SK-N-MC (cell line): Measurements from ENCODE around the gene SLC6A6.

Experiments used
- DNase-seq: peaks from one replicate; pipeline ENCODE4 v3.0.0-alpha.2; 2011; ENCODE audit warnings: low read depth, low spot score
- H3K27ac ChIP-seq: fragments of 200-600 bp; sonication (generic); 2 replicates; pipeline ENCODE4 v1.5.1; 2016; ENCODE audit warnings: mixed run types
- H3K36me3 ChIP-seq: fragments of 200-600 bp; sonication (generic); 2 replicates; pipeline ENCODE4 v1.6.1; 2017; ENCODE audit warnings: antibody characterized with exemption, low read length, mixed read lengths; ENCODE audit not compliant: insufficient read depth
- H3K4me3 ChIP-seq: fragments of 200-600 bp; sonication (generic); 2 replicates; pipeline ENCODE4 v1.5.1; 2016
- H3K9ac ChIP-seq: fragments of 200-600 bp; sonication (generic); 2 replicates; pipeline ENCODE4 v1.8.0; 2017; ENCODE audit warnings: mixed run types, mixed read lengths; ENCODE audit not compliant: insufficient read length
- H3K9me3 ChIP-seq: fragments of 200-600 bp; sonication (generic); 2 replicates; pipeline ENCODE4 v1.6.1; 2017; ENCODE audit warnings: low read depth, mild to moderate bottlenecking, antibody characterized with exemption, low read length, moderate library complexity, mixed read lengths
- EZH2 ChIP-seq: fragments of 200-600 bp; sonication (generic); IDR thresholded peaks from one replicate; pipeline ENCODE4 v1.6.1; 2017; ENCODE audit warnings: antibody characterized with exemption
- FOXP2 ChIP-seq: optimal IDR thresholded peaks from 2 replicates; pipeline ENCODE3; 2011; ENCODE audit warnings: mild to moderate bottlenecking, moderate library complexity; ENCODE audit not compliant: insufficient read depth; ENCODE audit errors: extremely low read length, control extremely low read depth
- POLR2AphosphoS5 ChIP-seq: IDR thresholded peaks from 2 replicates; pipeline ENCODE4 v1.6.1; 2012; ENCODE audit warnings: mild to moderate bottlenecking, low read depth, low read length, borderline replicate concordance

SLC6A6 gene

DNA sequence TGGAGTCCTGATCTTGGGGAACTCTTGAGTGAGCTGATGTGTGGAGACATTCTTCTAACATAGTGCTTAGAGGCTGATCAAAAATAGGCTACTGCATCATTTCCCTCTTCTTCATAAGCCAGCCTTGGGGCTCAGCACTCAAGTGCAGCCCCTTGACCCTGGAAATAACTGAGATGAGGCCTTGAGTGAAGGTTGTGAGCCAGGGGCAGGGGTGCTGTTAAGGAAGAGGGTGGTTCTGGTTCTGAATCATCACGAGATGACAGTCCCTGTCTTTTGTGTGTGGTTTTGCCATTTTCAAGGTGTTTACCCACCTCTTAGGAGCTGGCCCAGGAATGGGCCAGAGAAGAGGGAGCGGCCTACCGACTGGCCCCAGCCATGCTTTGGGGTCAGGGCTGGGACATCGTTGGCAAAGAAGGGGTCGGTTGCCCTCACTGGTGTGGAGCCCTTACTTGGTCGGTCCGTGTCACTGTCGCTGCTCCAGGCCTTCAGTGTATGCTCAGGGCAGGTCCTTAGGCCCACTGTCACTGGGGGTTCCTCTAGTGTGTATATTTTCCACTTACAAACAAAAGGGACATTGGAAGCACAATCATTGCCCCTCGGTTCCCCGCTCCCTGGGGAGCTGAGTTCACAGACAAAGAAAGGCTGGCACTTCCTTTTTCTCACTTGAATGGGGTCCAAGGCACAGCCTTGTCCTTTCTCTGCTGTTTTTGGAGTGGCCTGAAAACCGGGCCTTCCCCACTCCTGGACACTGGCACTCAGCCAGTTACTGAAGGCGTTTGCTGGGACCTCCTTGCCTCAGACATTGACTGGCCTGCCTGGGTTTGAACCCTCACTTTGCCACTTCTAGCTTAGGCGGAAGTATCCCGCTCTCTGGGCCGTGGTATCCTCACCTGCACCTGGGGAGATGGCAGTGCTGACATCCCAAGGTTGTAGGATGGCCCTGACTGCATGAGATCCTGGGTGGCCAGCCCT lies 46.6 kb downstream of the SLC6A6 start:
- Histone ChIP-seq H3K4me3 (no peak overlapping the region), H3K27ac (no peak overlapping the region), H3K36me3 (peaks cover 11% of the 10 kb centered on the region; the same call in 1 of the 2 replicates), H3K9me3 (no peaks in the 10 kb centered on the region), H3K9ac (no peak overlapping the region)
- no peak for DNase-seq
- TF ChIP-seq FOXP2: no peak
- TF ChIP-seq POLR2AphosphoS5: no peak
- no peak for TF ChIP-seq EZH2

DNA sequence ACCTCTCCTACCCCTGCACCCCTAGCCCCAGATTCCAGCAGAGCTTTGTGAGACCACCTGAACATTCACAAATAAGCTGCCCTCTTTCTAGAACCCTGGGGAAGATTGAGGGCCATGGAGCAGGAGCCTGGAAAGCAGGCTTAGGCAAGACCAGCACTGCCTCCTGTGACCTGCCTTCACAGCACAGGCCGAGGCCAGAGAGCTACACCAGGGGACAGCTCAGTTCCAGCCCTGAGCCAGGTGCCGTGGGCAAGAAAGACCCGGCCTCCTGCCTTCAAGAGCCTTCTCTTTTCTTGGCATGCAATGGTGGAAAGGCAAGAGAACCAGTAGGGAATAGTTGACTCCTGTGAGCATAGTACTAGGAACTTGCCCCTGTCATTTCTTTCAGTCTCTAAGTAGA lies 48.1 kb downstream of the SLC6A6 start:
- DNase-seq: no peak
- no peak for TF ChIP-seq FOXP2
- TF ChIP-seq POLR2AphosphoS5: no peak
- no peak for TF ChIP-seq EZH2
- no peak overlapping the region for H3K27ac ChIP-seq
- H3K9me3 ChIP-seq: no peaks in the 10 kb centered on the region
- H3K4me3 ChIP-seq: no peak overlapping the region
- H3K36me3 ChIP-seq: peaks cover 11% of the 10 kb centered on the region; the same call in 1 of the 2 replicates
- no peak overlapping the region for H3K9ac ChIP-seq

DNA sequence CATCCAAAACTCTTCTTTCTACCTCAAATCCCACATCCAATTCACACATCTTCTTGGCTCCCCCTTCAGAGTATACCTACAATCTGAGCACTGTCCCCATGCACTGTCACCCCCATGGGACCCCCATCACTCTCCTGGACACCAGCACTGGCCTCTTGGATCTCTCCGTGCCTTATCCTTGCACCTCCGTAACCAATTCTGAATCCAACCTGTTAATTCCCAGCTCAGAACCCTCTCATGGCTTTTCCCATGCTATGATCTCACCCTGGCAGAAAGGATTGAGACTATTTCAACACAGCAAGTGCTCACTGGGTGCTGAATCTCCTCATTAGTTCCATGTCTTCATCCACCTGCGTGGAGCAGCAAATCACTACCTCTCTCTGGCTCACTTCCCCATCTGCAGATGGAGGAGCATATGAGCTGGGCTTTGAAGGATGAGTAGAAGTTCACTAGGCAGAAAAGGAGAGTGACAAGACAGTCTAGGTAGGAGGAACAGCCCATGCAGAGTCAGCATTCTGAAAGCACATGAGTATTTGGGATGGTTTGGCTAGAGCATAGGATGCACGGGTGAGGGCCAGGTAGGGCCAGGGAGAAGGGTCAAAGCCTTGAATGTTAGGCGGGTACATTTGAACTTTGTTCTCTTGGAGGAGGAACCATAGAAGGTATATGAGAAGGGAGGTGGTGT lies 48.7 kb downstream of the SLC6A6 start:
- H3K9me3 ChIP-seq: no peaks in the 10 kb centered on the region
- H3K27ac ChIP-seq: no peak overlapping the region
- peaks cover 11% of the 10 kb centered on the region; the same call in 1 of the 2 replicates for H3K36me3 ChIP-seq
- TF ChIP-seq FOXP2 (no peak), EZH2 (no peak), POLR2AphosphoS5 (no peak)
- H3K4me3 ChIP-seq: no peak overlapping the region
- no peak for DNase-seq
- H3K9ac ChIP-seq: no peak overlapping the region

- DNase-seq: no peak
- H3K4me3 ChIP-seq: no peak overlapping the region
- no peak overlapping the region for H3K27ac ChIP-seq
- TF ChIP-seq POLR2AphosphoS5 (no peak), EZH2 (no peak), FOXP2 (no peak)
- peaks cover 7% of the 10 kb centered on the region; the same call in 1 of the 2 replicates for H3K36me3 ChIP-seq
- no peak overlapping the region for H3K9ac ChIP-seq
- H3K9me3 ChIP-seq: no peaks in the 10 kb centered on the region
Measured at GRCh38 chr3:14451844-14452739, 49.7 kb downstream of the SLC6A6 start.

GRCh38 chr3:14452740-14453710 lies 50.6 kb downstream of the SLC6A6 start:
- TF ChIP-seq FOXP2: no peak
- no peak for TF ChIP-seq EZH2
- no peak for TF ChIP-seq POLR2AphosphoS5
- no peak overlapping the region for H3K27ac ChIP-seq

GRCh38 chr3:14453876-14454638 lies 51.7 kb downstream of the SLC6A6 start:
- no peak overlapping the region for H3K27ac ChIP-seq
- DNase-seq: no peak

More at GRCh38 chr3:14452740-14453710, 50.6 kb downstream of the SLC6A6 start:
- DNase-seq: no peak
- H3K4me3 ChIP-seq: no peak overlapping the region
- no peaks in the 10 kb centered on the region for H3K9me3 ChIP-seq
- no peak overlapping the region for H3K9ac ChIP-seq
- H3K36me3 ChIP-seq: no peaks in the 10 kb centered on the region; the same call in 1 of the 2 replicates

More at GRCh38 chr3:14453876-14454638, 51.7 kb downstream of the SLC6A6 start:
- Histone ChIP-seq H3K9ac (no peak overlapping the region), H3K36me3 (no peaks in the 10 kb centered on the region), H3K4me3 (no peak overlapping the region), H3K9me3 (no peaks in the 10 kb centered on the region)
- no peak for TF ChIP-seq FOXP2
- TF ChIP-seq EZH2: no peak
- no peak for TF ChIP-seq POLR2AphosphoS5
